Glutamatergic neuron (in vitro differentiated cells): ENCODE measurements around the gene ID3. TPM values are rescaled to one million over a fixed set of nuclear protein-coding genes. Genes with fewer than 3 reads are reported as not detected.

Experiments
- DNase-seq: peaks from one replicate; pipeline ENCODE4 v3.0.0; 2022
- H3K27ac Mint-ChIP-seq: one replicate; pipeline ENCODE4 v1.8.0; 2020; ENCODE audit warnings: mild to moderate bottlenecking, mixed read lengths, inconsistent platforms; ENCODE audit not compliant: unreplicated experiment
- H3K27me3 Mint-ChIP-seq: one replicate; pipeline ENCODE4 v1.8.0; 2020; ENCODE audit warnings: mild to moderate bottlenecking, moderate library complexity, mixed read lengths, inconsistent platforms; ENCODE audit not compliant: unreplicated experiment
- H3K36me3 Mint-ChIP-seq: one replicate; pipeline ENCODE4 v1.8.0; 2020; ENCODE audit warnings: mild to moderate bottlenecking, mixed read lengths, inconsistent platforms; ENCODE audit not compliant: unreplicated experiment
- H3K4me1 Mint-ChIP-seq: one replicate; pipeline ENCODE4 v1.8.0; 2020; ENCODE audit warnings: mild to moderate bottlenecking, low read depth, mixed read lengths, inconsistent platforms; ENCODE audit not compliant: unreplicated experiment
- H3K4me3 Mint-ChIP-seq: one replicate; pipeline ENCODE4 v1.8.0; 2020; ENCODE audit warnings: mild to moderate bottlenecking, mixed read lengths, inconsistent platforms; ENCODE audit not compliant: unreplicated experiment
- H3K9me3 Mint-ChIP-seq: one replicate; pipeline ENCODE4 v1.8.0; 2020; ENCODE audit warnings: mild to moderate bottlenecking, moderate library complexity, mixed read lengths, inconsistent platforms; ENCODE audit not compliant: unreplicated experiment
- long read RNA-seq: library from polyadenylated mRNA; unstranded; transcript quantifications from one replicate; pipeline ENCODE4 v2.0.0, GENCODE V29; 2020; ENCODE audit not compliant: unreplicated experiment
- total RNA-seq: library from RNA; stranded (reverse); fragmentation: NEBNext Ultra II Directional; extraction: Animal tissue kit (Norgen Biotek cat#: 25700); gene quantifications from one replicate; pipeline ENCODE4 v1.2.1, GENCODE V29; 2021; ENCODE audit not compliant: unreplicated experiment
- TF ChIP-seq, protein P1 (sequence below): fragments of 200-600 bp; sonication (generic); IDR thresholded peaks from one replicate; pipeline ENCODE4 v1.5.0; 2021; ENCODE audit not compliant: partially characterized antibody, unreplicated experiment

The ID3 gene, protein sequence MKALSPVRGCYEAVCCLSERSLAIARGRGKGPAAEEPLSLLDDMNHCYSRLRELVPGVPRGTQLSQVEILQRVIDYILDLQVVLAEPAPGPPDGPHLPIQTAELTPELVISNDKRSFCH
- 10.9 TPM for total RNA-seq
- long read RNA-seq, transcript ID3-201 (3 exons, 1,251 nt), result major isoform, 15 of 16 reads
- long read RNA-seq, partial matches to known transcripts, result 0 of 16 reads
- long read RNA-seq, other reads (novel, unspliced or antisense), result 0 of 16 reads

DNA sequence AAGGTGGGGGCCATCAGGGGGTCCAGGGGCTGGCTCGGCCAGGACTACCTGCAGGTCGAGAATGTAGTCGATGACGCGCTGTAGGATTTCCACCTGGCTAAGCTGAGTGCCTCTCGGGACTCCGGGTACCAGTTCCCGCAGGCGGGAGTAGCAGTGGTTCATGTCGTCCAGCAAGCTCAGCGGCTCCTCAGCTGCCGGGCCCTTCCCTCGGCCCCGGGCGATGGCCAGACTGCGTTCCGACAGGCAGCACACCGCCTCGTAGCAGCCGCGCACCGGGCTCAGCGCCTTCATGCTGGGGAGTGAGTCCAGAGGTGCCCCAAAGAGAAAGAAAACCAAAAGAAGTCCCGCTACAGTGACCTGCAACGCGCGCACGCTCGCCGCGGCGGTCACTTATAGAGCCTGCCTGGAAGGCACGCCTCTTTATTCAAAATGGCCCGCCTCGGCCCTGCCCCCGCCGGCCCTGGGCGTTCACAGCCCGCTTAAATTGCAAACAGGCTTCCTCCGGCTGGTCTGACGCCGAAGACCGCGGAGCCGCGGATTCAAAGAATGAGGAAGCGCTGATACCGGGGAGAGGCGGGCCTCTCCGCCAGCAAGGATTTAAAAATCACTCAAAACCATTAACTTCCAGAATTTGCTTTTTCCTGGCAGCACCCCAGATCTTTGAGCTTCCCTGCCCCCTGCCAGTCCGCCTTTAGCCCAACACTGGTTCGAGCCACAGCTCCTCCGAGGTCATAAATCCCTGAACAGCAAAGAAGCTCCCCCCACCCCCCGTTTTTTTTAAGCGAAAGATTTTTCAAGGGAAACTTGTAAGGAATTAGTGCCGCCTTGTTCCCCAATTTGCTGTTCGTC is at the start of gene ID3:
Gene ID3 (minus strand): TSS at position 366 of the 849 bp plus-strand sequence. CDS start 75 bp downstream, at position 291.
- TF ChIP-seq, protein P1, sequence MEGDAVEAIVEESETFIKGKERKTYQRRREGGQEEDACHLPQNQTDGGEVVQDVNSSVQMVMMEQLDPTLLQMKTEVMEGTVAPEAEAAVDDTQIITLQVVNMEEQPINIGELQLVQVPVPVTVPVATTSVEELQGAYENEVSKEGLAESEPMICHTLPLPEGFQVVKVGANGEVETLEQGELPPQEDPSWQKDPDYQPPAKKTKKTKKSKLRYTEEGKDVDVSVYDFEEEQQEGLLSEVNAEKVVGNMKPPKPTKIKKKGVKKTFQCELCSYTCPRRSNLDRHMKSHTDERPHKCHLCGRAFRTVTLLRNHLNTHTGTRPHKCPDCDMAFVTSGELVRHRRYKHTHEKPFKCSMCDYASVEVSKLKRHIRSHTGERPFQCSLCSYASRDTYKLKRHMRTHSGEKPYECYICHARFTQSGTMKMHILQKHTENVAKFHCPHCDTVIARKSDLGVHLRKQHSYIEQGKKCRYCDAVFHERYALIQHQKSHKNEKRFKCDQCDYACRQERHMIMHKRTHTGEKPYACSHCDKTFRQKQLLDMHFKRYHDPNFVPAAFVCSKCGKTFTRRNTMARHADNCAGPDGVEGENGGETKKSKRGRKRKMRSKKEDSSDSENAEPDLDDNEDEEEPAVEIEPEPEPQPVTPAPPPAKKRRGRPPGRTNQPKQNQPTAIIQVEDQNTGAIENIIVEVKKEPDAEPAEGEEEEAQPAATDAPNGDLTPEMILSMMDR, result no peak
- peak within 1 kb of the TSS; percentile 85 for H3K27ac Mint-ChIP-seq
- H3K36me3 Mint-ChIP-seq, result no peaks in the 10 kb centered on the region
- peaks cover 39% of the 10 kb centered on the region for H3K4me1 Mint-ChIP-seq
- DNase-seq, result peak; percentile 93
- H3K9me3 Mint-ChIP-seq, result peaks cover 7% of the 10 kb centered on the region
- H3K4me3 Mint-ChIP-seq, result peak within 1 kb of the TSS; percentile 93
- H3K27me3 Mint-ChIP-seq, result peaks cover 9% of the 10 kb centered on the region

DNA sequence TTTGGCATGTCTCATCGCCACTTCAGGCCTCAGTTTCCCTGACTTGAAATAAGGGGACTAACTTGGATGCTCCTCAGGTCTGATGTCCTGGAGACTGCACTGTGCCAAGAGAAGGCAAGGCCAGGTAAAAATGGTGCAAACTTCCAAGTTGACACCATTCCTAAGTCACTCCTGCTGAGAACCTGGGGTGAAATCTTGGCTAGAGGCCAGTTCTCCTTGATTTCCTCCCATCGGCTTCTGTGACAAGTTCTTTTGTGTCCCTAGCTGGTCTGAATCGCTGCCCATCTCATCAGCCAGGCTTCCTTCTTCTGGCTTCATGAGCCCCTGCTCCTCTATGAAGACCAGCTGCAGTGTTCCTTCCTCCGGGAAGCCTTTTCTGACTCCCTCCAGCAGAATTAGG is 48.6 kb upstream of the ID3 start:
- no peak for DNase-seq
- Mint-ChIP-seq H3K36me3 (no peaks in the 10 kb centered on the region), H3K4me1 (no peaks in the 10 kb centered on the region), H3K9me3 (peaks cover 2% of the 10 kb centered on the region), H3K27me3 (peaks cover 10% of the 10 kb centered on the region), H3K4me3 (no peak overlapping the region), H3K27ac (no peak overlapping the region)
- TF ChIP-seq, protein P1, result no peak

GRCh38 chr1:23601968-23602876 is 42.9 kb upstream of the ID3 start:
- Mint-ChIP-seq H3K36me3 (no peaks in the 10 kb centered on the region), H3K27me3 (peaks cover 2% of the 10 kb centered on the region), H3K27ac (no peak overlapping the region), H3K4me3 (no peak overlapping the region), H3K4me1 (peaks cover 16% of the 10 kb centered on the region), H3K9me3 (peaks cover 11% of the 10 kb centered on the region)
- DNase-seq, result no peak
- TF ChIP-seq, protein P1, result no peak

DNA sequence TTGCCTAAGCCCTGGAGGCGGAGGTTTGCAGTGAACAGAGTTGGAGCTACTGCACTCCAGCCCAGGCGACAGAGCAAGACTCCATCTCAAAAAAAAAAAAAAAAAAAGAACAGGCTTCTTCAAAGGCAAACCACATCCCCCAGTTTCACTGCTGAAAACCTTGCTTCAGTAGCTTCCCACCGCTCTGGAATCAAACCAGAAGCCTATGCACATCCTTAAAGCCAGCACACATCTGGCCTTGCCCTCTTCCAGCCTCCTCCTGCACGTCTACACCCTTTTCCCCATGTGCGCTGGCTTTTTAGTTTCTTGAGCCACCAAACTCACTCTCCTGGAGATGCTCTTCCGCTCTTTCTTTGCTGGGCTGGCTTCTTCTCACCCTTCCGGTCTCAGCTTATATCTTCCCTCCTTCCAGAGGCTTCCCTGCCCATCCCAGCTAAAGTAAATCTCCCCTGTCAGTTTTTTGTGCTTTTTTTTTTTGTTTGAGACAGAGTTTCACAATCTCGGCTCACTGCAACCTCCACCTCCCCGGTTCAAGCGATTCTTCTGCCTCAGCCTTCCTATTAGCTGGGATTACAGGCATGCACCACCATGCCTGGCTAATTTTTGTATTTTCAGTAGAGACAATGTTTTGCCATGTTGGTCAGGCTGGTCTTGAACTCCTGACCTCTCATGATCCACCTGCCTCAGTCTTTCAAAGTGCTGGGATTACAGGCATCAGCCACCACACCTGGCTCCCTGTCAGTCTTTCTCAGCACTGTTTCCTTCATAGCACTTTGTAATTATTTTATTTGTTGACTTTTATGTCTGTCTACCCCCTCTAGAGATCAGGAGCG is 42.0 kb upstream of the ID3 start:
- H3K27ac Mint-ChIP-seq, result no peak overlapping the region
- peaks cover 11% of the 10 kb centered on the region for H3K9me3 Mint-ChIP-seq
- TF ChIP-seq, protein P1, result no peak
- DNase-seq, result no peak
- H3K27me3 Mint-ChIP-seq, result peaks cover 2% of the 10 kb centered on the region
- H3K36me3 Mint-ChIP-seq, result no peaks in the 10 kb centered on the region
- H3K4me3 Mint-ChIP-seq, result no peak overlapping the region
- peaks cover 22% of the 10 kb centered on the region for H3K4me1 Mint-ChIP-seq
